WERI-Rb-1 (cell line): ENCODE data around the gene NEK2.

Experiments used
- DNase-seq: peaks from one replicate; pipeline ENCODE4 v3.0.0-alpha.2; 2020
- H3K27ac ChIP-seq: fragments of 250-450 bp; sonication (Bioruptor Pico); 2 replicates; pipeline ENCODE4 v1.5.1; 2020; ENCODE audit warnings: mild to moderate bottlenecking, moderate library complexity
- H3K27me3 ChIP-seq: fragments of 250-450 bp; sonication (Bioruptor Pico); 2 replicates; pipeline ENCODE4 v1.5.1; 2021; ENCODE audit warnings: mild to moderate bottlenecking, low read depth, moderate library complexity; ENCODE audit not compliant: insufficient read depth, severe bottlenecking
- H3K36me3 ChIP-seq: fragments of 250-450 bp; sonication (Bioruptor Pico); 2 replicates; pipeline ENCODE4 v1.5.1; 2020; ENCODE audit warnings: mild to moderate bottlenecking, moderate library complexity
- H3K4me3 ChIP-seq: 2 replicates; pipeline ENCODE4 v1.5.1; 2011; ENCODE audit warnings: low read depth, mild to moderate bottlenecking, control low read depth, low read length
- H3K9me3 ChIP-seq: fragments of 250-450 bp; sonication (Bioruptor Pico); 2 replicates; pipeline ENCODE4 v1.5.1; 2021; ENCODE audit warnings: mild to moderate bottlenecking, moderate library complexity; ENCODE audit not compliant: severe bottlenecking
- TF ChIP-seq, protein P1 (sequence below): IDR thresholded peaks from 2 replicates; pipeline ENCODE4 v1.5.1; 2011; ENCODE audit warnings: low read depth, mild to moderate bottlenecking, control low read depth, inconsistent platforms, low read length

Gene NEK2

DNA sequence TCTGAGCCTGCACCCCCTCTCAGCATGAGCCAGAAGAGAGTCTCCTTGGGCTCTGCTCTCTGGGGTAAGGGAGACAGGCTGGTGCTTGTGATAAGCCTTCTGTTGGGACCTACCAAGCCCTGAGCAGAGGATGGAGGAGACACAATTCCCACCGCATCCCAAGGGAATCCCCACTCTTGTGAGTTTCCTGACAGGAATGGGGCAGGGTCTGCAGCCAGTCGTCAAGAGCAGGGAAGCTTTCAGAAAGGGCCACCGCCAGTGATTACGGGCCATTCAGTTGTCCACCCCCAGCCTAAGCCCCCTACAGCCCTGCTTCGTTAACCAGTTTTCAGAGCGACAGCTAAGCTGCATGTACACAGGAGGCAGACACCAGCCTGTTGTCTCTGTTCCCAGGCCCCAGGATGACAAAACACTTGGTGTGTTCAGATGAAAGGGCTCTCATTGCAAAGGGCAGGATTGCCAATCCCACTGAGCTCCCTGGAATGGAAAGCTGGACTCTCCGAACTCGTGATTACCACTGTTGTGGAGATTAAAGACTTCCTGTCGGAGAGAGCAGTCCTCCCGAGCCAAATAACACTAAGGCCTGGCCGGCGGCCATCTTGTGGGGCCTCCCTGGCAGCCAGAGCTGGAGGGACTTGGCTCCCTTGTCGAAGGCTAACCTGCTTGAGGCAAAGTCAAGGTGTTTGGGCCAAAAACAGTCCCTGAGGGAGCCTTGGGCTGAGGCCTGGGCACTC, 59.0 kb downstream of the NEK2 start:
- H3K36me3 ChIP-seq = no peaks in the 10 kb centered on the region
- no peak for DNase-seq
- no peaks in the 10 kb centered on the region for H3K9me3 ChIP-seq
- H3K4me3 ChIP-seq = no peak overlapping the region
- no peak overlapping the region for H3K27ac ChIP-seq
- H3K27me3 ChIP-seq = no peaks in the 10 kb centered on the region
- TF ChIP-seq, protein P1, sequence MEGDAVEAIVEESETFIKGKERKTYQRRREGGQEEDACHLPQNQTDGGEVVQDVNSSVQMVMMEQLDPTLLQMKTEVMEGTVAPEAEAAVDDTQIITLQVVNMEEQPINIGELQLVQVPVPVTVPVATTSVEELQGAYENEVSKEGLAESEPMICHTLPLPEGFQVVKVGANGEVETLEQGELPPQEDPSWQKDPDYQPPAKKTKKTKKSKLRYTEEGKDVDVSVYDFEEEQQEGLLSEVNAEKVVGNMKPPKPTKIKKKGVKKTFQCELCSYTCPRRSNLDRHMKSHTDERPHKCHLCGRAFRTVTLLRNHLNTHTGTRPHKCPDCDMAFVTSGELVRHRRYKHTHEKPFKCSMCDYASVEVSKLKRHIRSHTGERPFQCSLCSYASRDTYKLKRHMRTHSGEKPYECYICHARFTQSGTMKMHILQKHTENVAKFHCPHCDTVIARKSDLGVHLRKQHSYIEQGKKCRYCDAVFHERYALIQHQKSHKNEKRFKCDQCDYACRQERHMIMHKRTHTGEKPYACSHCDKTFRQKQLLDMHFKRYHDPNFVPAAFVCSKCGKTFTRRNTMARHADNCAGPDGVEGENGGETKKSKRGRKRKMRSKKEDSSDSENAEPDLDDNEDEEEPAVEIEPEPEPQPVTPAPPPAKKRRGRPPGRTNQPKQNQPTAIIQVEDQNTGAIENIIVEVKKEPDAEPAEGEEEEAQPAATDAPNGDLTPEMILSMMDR = no peak

GRCh38 chr1:211614615-211615014, 60.8 kb downstream of the NEK2 start:
- TF ChIP-seq, protein P1 = no peak
- H3K36me3 ChIP-seq = no peaks in the 10 kb centered on the region
- H3K4me3 ChIP-seq = no peak overlapping the region
- H3K27ac ChIP-seq = no peak overlapping the region
- no peaks in the 10 kb centered on the region for H3K9me3 ChIP-seq
- DNase-seq = no peak
- H3K27me3 ChIP-seq = no peaks in the 10 kb centered on the region

DNA sequence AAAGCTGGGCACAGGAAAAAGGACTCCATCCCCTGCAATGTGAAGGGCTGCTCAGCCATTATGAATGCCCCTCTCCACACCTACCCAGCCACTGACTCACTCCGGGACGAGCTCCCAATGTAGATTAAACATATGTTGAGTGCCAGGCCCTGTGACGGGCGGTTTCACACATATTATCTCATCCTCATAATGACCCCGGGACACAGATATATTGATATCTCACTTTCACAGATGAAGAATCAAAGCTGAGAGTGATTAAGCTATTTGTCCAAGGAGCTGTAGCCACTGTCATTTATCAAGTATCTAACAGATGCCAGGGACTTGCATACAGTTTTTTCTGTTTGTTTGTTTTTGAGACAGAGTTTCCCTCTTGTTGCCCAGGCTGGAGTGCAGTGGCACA, 61.5 kb downstream of the NEK2 start:
- Histone ChIP-seq H3K4me3 (no peak overlapping the region), H3K36me3 (no peaks in the 10 kb centered on the region), H3K9me3 (no peaks in the 10 kb centered on the region), H3K27ac (no peak overlapping the region), H3K27me3 (no peaks in the 10 kb centered on the region)
- TF ChIP-seq, protein P1 = no peak
- DNase-seq = no peak

DNA sequence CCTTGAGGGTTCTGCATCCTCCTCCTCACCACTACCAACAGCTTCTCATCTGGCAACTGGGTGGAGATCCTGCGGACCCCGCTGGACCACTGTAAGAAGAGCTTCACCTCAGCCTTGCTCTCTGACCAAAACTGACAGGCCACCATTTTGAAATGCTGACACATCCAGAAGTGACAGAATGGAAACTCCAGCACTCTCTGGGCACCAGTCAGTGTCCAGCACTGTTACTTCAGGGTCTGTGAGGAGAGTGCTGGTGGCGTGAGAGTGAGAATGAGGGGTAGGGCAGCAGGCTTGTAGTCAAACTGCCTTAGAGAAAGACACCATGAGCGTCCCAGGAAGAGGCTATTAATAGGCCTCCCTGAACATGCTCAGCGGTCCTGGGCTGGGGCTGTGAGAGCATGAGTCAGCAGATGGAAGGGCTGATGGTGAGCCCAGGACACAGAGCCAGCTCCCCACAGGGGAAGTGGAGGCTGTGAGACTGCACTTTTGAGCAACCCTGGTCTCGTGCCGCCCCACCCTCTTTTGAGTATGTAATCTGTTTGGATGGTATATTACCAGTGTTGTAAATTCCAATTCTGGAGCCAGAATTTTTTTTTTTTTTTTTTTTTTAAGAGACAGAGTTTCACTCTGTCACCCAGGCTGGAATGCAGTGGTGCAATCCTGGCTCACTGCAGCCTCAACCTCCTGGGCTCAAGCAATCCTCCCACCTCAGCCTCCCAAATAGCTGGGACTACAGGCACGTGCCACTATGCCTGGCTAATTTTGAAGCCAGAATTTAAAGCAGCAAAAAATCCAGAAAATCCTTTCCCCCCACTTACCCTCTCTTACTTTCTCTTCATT, 62.1 kb downstream of the NEK2 start:
- Histone ChIP-seq H3K27me3 (no peaks in the 10 kb centered on the region), H3K4me3 (no peak overlapping the region), H3K9me3 (no peaks in the 10 kb centered on the region), H3K27ac (no peak overlapping the region), H3K36me3 (no peaks in the 10 kb centered on the region)
- TF ChIP-seq, protein P1 = no peak
- DNase-seq = no peak

- no peak for DNase-seq
- no peak overlapping the region for H3K27ac ChIP-seq
- no peaks in the 10 kb centered on the region for H3K36me3 ChIP-seq
- H3K27me3 ChIP-seq = no peaks in the 10 kb centered on the region
- H3K4me3 ChIP-seq = no peak overlapping the region
- H3K9me3 ChIP-seq = no peaks in the 10 kb centered on the region
- TF ChIP-seq, protein P1 = no peak
These were observed 62.7 kb downstream of the NEK2 start for GRCh38 chr1:211612786-211613107.
